SK-N-SH (cell line): ENCODE measurements around the gene AMIGO1.

ENCODE experiments used
- GATA2 ChIP-seq: sonication (generic); formaldehyde crosslinking; IDR thresholded peaks from 2 replicates; pipeline ENCODE4 v1.5.0; 2020; ENCODE audit warnings: mild to moderate bottlenecking, missing genetic modification reagents
- TF ChIP-seq, protein P1 (sequence below): fragments of 200-600 bp; sonication (generic); IDR thresholded peaks from 2 replicates; pipeline ENCODE4 v1.6.1; 2017; ENCODE audit warnings: antibody characterized with exemption, mild to moderate bottlenecking, moderate library complexity

DNA sequence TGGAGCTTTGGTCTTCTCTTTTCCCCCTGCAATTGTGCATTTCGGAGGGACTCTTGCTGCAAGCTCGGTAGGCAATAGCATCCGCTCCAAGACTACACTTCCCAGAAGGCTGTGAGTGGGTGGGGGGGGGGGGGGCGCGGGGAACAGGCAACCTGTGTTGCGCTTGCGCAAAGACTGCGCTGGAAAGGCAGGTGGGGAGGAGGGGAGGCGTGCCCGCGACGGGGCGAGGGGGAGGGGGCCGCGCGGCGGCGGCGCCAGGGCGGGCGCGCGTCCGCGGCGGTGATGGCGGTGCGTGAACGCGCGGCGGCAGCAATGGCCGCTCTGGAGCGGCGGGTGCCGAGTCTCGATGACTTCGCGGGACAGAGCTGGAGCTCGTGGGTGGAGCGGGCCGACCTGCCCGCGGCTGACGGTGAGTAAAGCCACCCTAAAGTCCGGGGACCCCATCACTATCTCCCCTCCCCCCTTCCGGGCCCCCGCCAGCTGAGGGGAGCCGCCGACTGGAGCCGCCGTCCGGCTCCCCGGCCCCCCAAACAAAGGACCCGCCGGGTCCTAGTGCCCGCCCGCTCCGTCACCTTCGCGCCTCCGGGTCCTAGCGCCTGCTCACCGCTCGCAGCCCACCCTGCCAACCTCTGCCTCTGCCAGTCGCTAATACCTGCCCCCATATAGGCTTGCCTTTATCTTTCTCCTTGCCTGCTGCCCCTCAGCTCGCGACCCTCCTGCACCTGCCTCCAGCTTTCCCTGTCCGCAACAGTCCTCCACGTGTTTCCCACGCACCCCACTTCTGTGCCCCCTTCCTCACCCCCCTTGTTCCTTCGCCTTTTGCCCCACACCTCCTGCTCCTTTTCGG is 25.6 kb downstream of the AMIGO1 start, which contains the start of gene ATXN7L2:
- TF ChIP-seq GATA2, result no peak
- TF ChIP-seq, protein P1, sequence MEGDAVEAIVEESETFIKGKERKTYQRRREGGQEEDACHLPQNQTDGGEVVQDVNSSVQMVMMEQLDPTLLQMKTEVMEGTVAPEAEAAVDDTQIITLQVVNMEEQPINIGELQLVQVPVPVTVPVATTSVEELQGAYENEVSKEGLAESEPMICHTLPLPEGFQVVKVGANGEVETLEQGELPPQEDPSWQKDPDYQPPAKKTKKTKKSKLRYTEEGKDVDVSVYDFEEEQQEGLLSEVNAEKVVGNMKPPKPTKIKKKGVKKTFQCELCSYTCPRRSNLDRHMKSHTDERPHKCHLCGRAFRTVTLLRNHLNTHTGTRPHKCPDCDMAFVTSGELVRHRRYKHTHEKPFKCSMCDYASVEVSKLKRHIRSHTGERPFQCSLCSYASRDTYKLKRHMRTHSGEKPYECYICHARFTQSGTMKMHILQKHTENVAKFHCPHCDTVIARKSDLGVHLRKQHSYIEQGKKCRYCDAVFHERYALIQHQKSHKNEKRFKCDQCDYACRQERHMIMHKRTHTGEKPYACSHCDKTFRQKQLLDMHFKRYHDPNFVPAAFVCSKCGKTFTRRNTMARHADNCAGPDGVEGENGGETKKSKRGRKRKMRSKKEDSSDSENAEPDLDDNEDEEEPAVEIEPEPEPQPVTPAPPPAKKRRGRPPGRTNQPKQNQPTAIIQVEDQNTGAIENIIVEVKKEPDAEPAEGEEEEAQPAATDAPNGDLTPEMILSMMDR, result no peak
